ENCODE data around the gene ZNF516. TPM values are rescaled to one million over a fixed set of nuclear protein-coding genes. Genes with fewer than 3 reads are reported as not detected.

The ZNF516 gene
- total and polyA plus RNA-seq, 7 donors, result 2.4 to 20.6 (median 9.6) TPM

- DNase-seq (no peak), ATAC-seq (no peak)
- H3K36me3 ChIP-seq (ENCODE audit: insufficient read depth in 1 of 2, low read depth in 1 of 2), result peaks cover 0 to 3% of the 10 kb centered on the region in 2 donors
- H3K4me3 ChIP-seq, result no peak overlapping the region
- intact Hi-C loops (cut with DNase I), result no loop called here
- peaks cover 26% of the 10 kb centered on the region for H3K4me1 ChIP-seq
- 80 to 85% (median 81%) methylated on average over 15 of the region's 15 CpGs for WGBS, 3 donors
- H3K27ac ChIP-seq, result no peak overlapping the region
- TF ChIP-seq, protein P1, sequence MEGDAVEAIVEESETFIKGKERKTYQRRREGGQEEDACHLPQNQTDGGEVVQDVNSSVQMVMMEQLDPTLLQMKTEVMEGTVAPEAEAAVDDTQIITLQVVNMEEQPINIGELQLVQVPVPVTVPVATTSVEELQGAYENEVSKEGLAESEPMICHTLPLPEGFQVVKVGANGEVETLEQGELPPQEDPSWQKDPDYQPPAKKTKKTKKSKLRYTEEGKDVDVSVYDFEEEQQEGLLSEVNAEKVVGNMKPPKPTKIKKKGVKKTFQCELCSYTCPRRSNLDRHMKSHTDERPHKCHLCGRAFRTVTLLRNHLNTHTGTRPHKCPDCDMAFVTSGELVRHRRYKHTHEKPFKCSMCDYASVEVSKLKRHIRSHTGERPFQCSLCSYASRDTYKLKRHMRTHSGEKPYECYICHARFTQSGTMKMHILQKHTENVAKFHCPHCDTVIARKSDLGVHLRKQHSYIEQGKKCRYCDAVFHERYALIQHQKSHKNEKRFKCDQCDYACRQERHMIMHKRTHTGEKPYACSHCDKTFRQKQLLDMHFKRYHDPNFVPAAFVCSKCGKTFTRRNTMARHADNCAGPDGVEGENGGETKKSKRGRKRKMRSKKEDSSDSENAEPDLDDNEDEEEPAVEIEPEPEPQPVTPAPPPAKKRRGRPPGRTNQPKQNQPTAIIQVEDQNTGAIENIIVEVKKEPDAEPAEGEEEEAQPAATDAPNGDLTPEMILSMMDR (IDR thresholded peaks at IDR 0.05), result no peak
- no peaks in the 10 kb centered on the region for H3K27me3 ChIP-seq (ENCODE audit: insufficient read depth in 3 of 3, low read length in 2 of 3)
- no peaks in the 10 kb centered on the region for H3K9me3 ChIP-seq
Measured at GRCh38 chr18:76428396-76429261, 66.4 kb downstream of the ZNF516 start.

GRCh38 chr18:76426737-76427305, 68.2 kb downstream of the ZNF516 start:
- no peaks in the 10 kb centered on the region for H3K27me3 ChIP-seq (ENCODE audit: insufficient read depth in 3 of 3, low read length in 2 of 3)
- no peaks in the 10 kb centered on the region for H3K9me3 ChIP-seq
- H3K36me3 ChIP-seq (ENCODE audit: insufficient read depth in 1 of 2, low read depth in 1 of 2), result no peaks in the 10 kb centered on the region
- intact Hi-C loops (cut with DNase I), result no loop called here
- TF ChIP-seq, protein P1 (IDR thresholded peaks at IDR 0.05), result peak; percentile 48
- DNase-seq (peak in 1 of 2 donors; percentile 59), ATAC-seq (peak in 3 of 4 donors; percentile 49 to 69 (median 59))
- no peak overlapping the region for H3K27ac ChIP-seq
- H3K4me3 ChIP-seq, result no peak overlapping the region
- peaks cover 26% of the 10 kb centered on the region for H3K4me1 ChIP-seq
- WGBS, 3 donors, result 69 to 80% (median 74%) methylated on average over 8 of the region's 8 CpGs

GRCh38 chr18:76425146-76426131, 69.6 kb downstream of the ZNF516 start:
- peak in 1 of 4 donors; percentile 23 for ATAC-seq

DNA sequence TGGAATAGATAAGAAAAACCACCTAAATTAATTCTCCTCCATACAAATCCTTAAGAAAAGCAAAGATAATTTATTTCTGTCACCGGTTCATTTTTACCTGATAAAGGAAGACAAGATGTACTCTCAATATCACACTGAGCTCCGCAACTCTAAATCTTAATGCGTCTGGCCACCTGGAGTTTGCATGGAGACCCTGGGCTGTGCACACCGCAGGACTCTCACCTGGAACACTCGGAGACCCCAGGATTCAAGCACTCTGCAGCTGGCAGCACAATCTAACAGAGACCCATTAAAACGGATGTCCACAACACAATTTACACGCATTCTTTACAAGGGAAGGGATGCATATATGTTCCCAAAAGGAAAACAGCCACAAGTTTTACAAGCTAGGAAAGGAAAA, 72.2 kb downstream of the ZNF516 start:
- ATAC-seq, result no peak
- no peak overlapping the region for H3K27ac ChIP-seq
- DNase-seq, result no peak
- WGBS, 3 donors, result 88 to 90% (median 89%) methylated on average over 7 of the region's 7 CpGs
- H3K9me3 ChIP-seq, result no peaks in the 10 kb centered on the region
- intact Hi-C loops (cut with DNase I), result no loop called here
- TF ChIP-seq, protein P1 (IDR thresholded peaks at IDR 0.05), result no peak
- H3K4me1 ChIP-seq, result peaks cover 13% of the 10 kb centered on the region
- no peak overlapping the region for H3K4me3 ChIP-seq
- H3K36me3 ChIP-seq (ENCODE audit: insufficient read depth in 1 of 2, low read depth in 1 of 2), result no peaks in the 10 kb centered on the region
- H3K27me3 ChIP-seq (ENCODE audit: insufficient read depth in 3 of 3, low read length in 2 of 3), result no peaks in the 10 kb centered on the region

More at GRCh38 chr18:76425146-76426131, 69.6 kb downstream of the ZNF516 start:
- H3K27me3 ChIP-seq (ENCODE audit: insufficient read depth in 3 of 3, low read length in 2 of 3), result no peaks in the 10 kb centered on the region
- no peak overlapping the region for H3K27ac ChIP-seq
- WGBS, 3 donors, result 69 to 73% (median 72%) methylated on average over 22 of the region's 22 CpGs
- TF ChIP-seq, protein P1 (IDR thresholded peaks at IDR 0.05), result no peak
- peaks cover 33% of the 10 kb centered on the region for H3K4me1 ChIP-seq
- no peaks in the 10 kb centered on the region for H3K36me3 ChIP-seq (ENCODE audit: insufficient read depth in 1 of 2, low read depth in 1 of 2)
- intact Hi-C loops (cut with DNase I), result no loop called here
- no peaks in the 10 kb centered on the region for H3K9me3 ChIP-seq
- H3K4me3 ChIP-seq, result no peak overlapping the region
- DNase-seq, result no peak

Data from psoas muscle (tissue), 8 donors.